HEK293 (cell line): Measurements from ENCODE around the gene BLOC1S1.
A peak's percentile ranks its signal among the peaks of the same experiment; 100 is the strongest.

ENCODE experiments used
- BCL11A ChIP-seq: fragments of 450-650 bp; formaldehyde crosslinking; IDR thresholded peaks from 2 replicates; pipeline ENCODE4 v1.5.1; 2016; ENCODE audit warnings: low read depth, missing biosample characterization, missing genetic modification characterization
- GLIS1 ChIP-seq: fragments of 450-650 bp; formaldehyde crosslinking; IDR thresholded peaks from 2 replicates; pipeline ENCODE4 v1.5.1; 2016; ENCODE audit warnings: missing biosample characterization, missing genetic modification characterization
- REPIN1 ChIP-seq: fragments of 450-650 bp; formaldehyde crosslinking; IDR thresholded peaks from 2 replicates; pipeline ENCODE4 v1.5.1; 2017; ENCODE audit warnings: missing biosample characterization, missing genetic modification characterization, low read depth
- ZBTB1 ChIP-seq: fragments of 450-650 bp; formaldehyde crosslinking; IDR thresholded peaks from 2 replicates; pipeline ENCODE4 v1.5.1; 2016; ENCODE audit warnings: missing biosample characterization, missing genetic modification characterization
- ZBTB17 ChIP-seq: fragments of 450-650 bp; formaldehyde crosslinking; IDR thresholded peaks from 2 replicates; pipeline ENCODE4 v1.5.1; 2016; ENCODE audit warnings: missing biosample characterization, missing genetic modification characterization
- ZBTB20 ChIP-seq: fragments of 450-650 bp; formaldehyde crosslinking; IDR thresholded peaks from 2 replicates; pipeline ENCODE4 v1.5.1; 2016; ENCODE audit warnings: missing biosample characterization, missing genetic modification characterization
- ZEB2 ChIP-seq: fragments of 450-650 bp; formaldehyde crosslinking; IDR thresholded peaks from 2 replicates; pipeline ENCODE4 v1.5.1; 2016; ENCODE audit warnings: missing biosample characterization, missing genetic modification characterization
- ZFP69B ChIP-seq: fragments of 450-650 bp; formaldehyde crosslinking; IDR thresholded peaks from 2 replicates; pipeline ENCODE4 v1.5.1; 2016; ENCODE audit warnings: missing biosample characterization, missing genetic modification characterization
- ZIC2 ChIP-seq: fragments of 450-650 bp; formaldehyde crosslinking; IDR thresholded peaks from 2 replicates; pipeline ENCODE4 v1.5.1; 2016; ENCODE audit warnings: missing biosample characterization, missing genetic modification characterization
- ZNF112 ChIP-seq: fragments of 450-650 bp; formaldehyde crosslinking; IDR thresholded peaks from 2 replicates; pipeline ENCODE4 v1.5.0; 2017; ENCODE audit warnings: missing biosample characterization, missing genetic modification characterization
- ZNF2 ChIP-seq: fragments of 450-650 bp; formaldehyde crosslinking; IDR thresholded peaks from 2 replicates; pipeline ENCODE4 v1.5.1; 2016; ENCODE audit warnings: missing biosample characterization, missing genetic modification characterization
- ZNF211 ChIP-seq: fragments of 450-650 bp; formaldehyde crosslinking; IDR thresholded peaks from 2 replicates; pipeline ENCODE4 v1.5.1; 2016; ENCODE audit warnings: low read depth, missing biosample characterization, missing genetic modification characterization
- ZNF24 ChIP-seq: fragments of 450-650 bp; formaldehyde crosslinking; IDR thresholded peaks from 2 replicates; pipeline ENCODE4 v1.5.1; 2016; ENCODE audit warnings: missing biosample characterization, missing genetic modification characterization
- ZNF335 ChIP-seq: fragments of 450-650 bp; formaldehyde crosslinking; conservative IDR thresholded peaks from 2 replicates; pipeline ENCODE4 v1.5.1; 2016; ENCODE audit warnings: missing biosample characterization, missing genetic modification characterization
- ZNF391 ChIP-seq: fragments of 450-650 bp; formaldehyde crosslinking; IDR thresholded peaks from 2 replicates; pipeline ENCODE4 v1.5.1; 2016; ENCODE audit warnings: low read depth, missing biosample characterization, missing genetic modification characterization, borderline replicate concordance
- ZNF394 ChIP-seq: fragments of 450-650 bp; formaldehyde crosslinking; IDR thresholded peaks from 2 replicates; pipeline ENCODE4 v1.5.1; 2016; ENCODE audit warnings: missing biosample characterization, missing genetic modification characterization, mild to moderate bottlenecking, moderate library complexity, borderline replicate concordance
- ZNF510 ChIP-seq: fragments of 450-650 bp; formaldehyde crosslinking; IDR thresholded peaks from 2 replicates; pipeline ENCODE4 v1.5.1; 2018; ENCODE audit warnings: mild to moderate bottlenecking, missing genetic modification characterization, missing biosample characterization; ENCODE audit not compliant: insufficient replicate concordance
- ZNF571 ChIP-seq: fragments of 450-650 bp; formaldehyde crosslinking; IDR thresholded peaks from 2 replicates; pipeline ENCODE4 v1.5.0; 2017; ENCODE audit warnings: missing biosample characterization, missing genetic modification characterization
- ZNF654 ChIP-seq: fragments of 450-650 bp; formaldehyde crosslinking; IDR thresholded peaks from 2 replicates; pipeline ENCODE4 v1.5.1; 2016; ENCODE audit warnings: low read depth, missing biosample characterization, missing genetic modification characterization
- ZNF701 ChIP-seq: fragments of 450-650 bp; formaldehyde crosslinking; IDR thresholded peaks from 2 replicates; pipeline ENCODE4 v1.5.1; 2016; ENCODE audit warnings: missing biosample characterization, missing genetic modification characterization
- ZNF76 ChIP-seq: fragments of 450-650 bp; formaldehyde crosslinking; IDR thresholded peaks from 2 replicates; pipeline ENCODE4; 2016; ENCODE audit warnings: low read depth, missing biosample characterization, missing genetic modification characterization, borderline replicate concordance
- ZSCAN30 ChIP-seq: fragments of 450-650 bp; IDR thresholded peaks from 2 replicates; pipeline ENCODE4 v1.5.1; 2018; ENCODE audit warnings: missing biosample characterization, mild to moderate bottlenecking, missing genetic modification characterization, moderate library complexity
- TF ChIP-seq, protein P1 (sequence below): fragments of 450-650 bp; formaldehyde crosslinking; IDR thresholded peaks from 2 replicates; pipeline ENCODE4 v1.5.1; 2016; ENCODE audit warnings: missing biosample characterization, missing genetic modification characterization
- TF ChIP-seq, protein P2 (sequence below): fragments of 450-650 bp; formaldehyde crosslinking; IDR thresholded peaks from 2 replicates; pipeline ENCODE4 v1.5.1; 2016; ENCODE audit warnings: missing biosample characterization, missing genetic modification characterization
- TF ChIP-seq, protein P3 (sequence below): fragments of 450-650 bp; formaldehyde crosslinking; IDR thresholded peaks from 2 replicates; pipeline ENCODE4 v1.5.1; 2016; ENCODE audit warnings: missing biosample characterization, missing genetic modification characterization

BLOC1S1 gene

DNA sequence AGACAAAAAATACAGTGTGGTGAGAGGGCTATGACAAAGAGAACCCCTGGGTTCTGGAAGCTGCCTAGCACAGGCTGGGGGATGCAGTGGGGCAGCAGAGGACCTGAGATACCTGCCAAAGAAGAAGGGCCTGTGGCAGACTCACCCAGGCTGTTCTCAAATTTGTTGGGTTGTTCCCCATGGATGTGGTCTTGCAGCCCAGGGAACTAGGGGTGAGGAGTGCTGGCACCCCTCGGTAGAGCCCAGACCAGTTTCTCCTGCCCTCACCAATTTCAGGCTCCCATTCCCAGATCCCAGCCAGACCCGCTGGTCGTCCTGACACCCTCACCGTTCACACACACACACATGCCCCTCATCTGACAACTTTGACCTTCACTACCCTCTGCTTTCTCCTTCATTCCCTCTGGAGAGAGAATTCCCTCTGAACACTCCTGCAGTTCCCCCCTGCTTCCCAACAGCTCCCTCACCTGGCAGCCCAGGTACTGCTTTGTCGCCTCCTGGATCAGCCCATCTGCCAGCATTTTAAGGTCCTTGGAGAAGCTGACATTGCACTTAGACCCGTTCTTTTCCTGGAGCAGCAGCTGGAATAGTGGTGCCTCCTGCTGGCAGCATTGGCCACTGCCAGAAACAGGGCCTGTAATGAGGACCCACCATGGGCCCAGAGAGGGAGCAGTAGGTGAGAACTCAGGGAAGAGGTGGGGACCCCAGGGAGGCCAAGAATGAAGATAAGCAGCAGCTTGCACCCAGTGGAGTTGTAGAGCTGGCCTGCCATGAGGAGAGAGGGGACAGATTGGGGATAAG lies 21.1 kb downstream of the BLOC1S1 start (continued):
- TF ChIP-seq REPIN1 (tag by site-specific recombination) (peak; percentile 27; the same call in 1 of the 2 replicates), ZFP69B (tag by site-specific recombination) (peak; percentile 90), ZNF701 (tag by site-specific recombination) (no peak), ZBTB20 (tag by site-specific recombination) (no peak; the same call in 1 of the 2 replicates), ZNF2 (peak; percentile 77), ZNF510 (no peak), ZNF211 (tag by site-specific recombination) (no peak), BCL11A (tag by site-specific recombination) (no peak), ZBTB17 (tag by site-specific recombination) (peak; percentile 85), ZNF112 (no peak), ZNF571 (tag by site-specific recombination) (no peak), ZBTB1 (tag by site-specific recombination) (no peak), ZNF391 (tag by site-specific recombination) (no peak), ZNF335 (tag by site-specific recombination) (peak; percentile 47), GLIS1 (tag by site-specific recombination) (peak; percentile 55; the same call in 1 of the 2 replicates), ZEB2 (peak; percentile 53; the same call in 1 of the 2 replicates), ZSCAN30 (tag by site-specific recombination) (peak; percentile 19; the same call in 1 of the 2 replicates), ZNF24 (tag by site-specific recombination) (peak; percentile 64; the same call in 1 of the 2 replicates), ZIC2 (peak; percentile 69), ZNF654 (tag by site-specific recombination) (peak; percentile 73), ZNF394 (peak; percentile 84; the same call in 1 of the 2 replicates), ZNF76 (tag by site-specific recombination) (no peak)
- TF ChIP-seq, protein P1, sequence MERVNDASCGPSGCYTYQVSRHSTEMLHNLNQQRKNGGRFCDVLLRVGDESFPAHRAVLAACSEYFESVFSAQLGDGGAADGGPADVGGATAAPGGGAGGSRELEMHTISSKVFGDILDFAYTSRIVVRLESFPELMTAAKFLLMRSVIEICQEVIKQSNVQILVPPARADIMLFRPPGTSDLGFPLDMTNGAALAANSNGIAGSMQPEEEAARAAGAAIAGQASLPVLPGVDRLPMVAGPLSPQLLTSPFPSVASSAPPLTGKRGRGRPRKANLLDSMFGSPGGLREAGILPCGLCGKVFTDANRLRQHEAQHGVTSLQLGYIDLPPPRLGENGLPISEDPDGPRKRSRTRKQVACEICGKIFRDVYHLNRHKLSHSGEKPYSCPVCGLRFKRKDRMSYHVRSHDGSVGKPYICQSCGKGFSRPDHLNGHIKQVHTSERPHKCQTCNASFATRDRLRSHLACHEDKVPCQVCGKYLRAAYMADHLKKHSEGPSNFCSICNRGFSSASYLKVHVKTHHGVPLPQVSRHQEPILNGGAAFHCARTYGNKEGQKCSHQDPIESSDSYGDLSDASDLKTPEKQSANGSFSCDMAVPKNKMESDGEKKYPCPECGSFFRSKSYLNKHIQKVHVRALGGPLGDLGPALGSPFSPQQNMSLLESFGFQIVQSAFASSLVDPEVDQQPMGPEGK, result 0 out of 2 replicates have a peak, but pooled peaks have one; percentile 25
- TF ChIP-seq, protein P2, sequence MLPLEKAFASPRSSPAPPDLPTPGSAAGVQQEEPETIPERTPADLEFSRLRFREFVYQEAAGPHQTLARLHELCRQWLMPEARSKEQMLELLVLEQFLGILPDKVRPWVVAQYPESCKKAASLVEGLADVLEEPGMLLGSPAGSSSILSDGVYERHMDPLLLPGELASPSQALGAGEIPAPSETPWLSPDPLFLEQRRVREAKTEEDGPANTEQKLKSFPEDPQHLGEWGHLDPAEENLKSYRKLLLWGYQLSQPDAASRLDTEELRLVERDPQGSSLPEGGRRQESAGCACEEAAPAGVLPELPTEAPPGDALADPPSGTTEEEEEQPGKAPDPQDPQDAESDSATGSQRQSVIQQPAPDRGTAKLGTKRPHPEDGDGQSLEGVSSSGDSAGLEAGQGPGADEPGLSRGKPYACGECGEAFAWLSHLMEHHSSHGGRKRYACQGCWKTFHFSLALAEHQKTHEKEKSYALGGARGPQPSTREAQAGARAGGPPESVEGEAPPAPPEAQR (tag by site-specific recombination), result no peak
- TF ChIP-seq, protein P3, sequence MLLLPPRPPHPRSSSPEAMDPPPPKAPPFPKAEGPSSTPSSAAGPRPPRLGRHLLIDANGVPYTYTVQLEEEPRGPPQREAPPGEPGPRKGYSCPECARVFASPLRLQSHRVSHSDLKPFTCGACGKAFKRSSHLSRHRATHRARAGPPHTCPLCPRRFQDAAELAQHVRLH (tag by site-specific recombination), result peak; percentile 55; the same call in 1 of the 2 replicates
